Right lobe of liver (tissue), 6 donors: Measurements from ENCODE around the gene LDHAL6A. TPM values are rescaled to one million over a fixed set of nuclear protein-coding genes. Genes with fewer than 3 reads are reported as not detected.

Experiments
- ATAC-seq, 4 donors: fragments of 200-7000 bp; cut with Tn5 transposase; one replicate each; pipeline ENCODE4 v1.9.1; 2020; ENCODE audit warnings: mild to moderate bottlenecking in 4 of 4, moderate library complexity in 4 of 4
- DNase-seq, 3 donors: peaks; one replicate each; pipeline ENCODE4 v3.0.0-alpha.2; 2020
- H3K27ac ChIP-seq, 3 donors: fragments of 200-600 bp; one replicate each; pipeline ENCODE4 v1.8.0; 2022
- H3K27me3 ChIP-seq, 2 donors: fragments of 200-600 bp; one replicate each; pipeline ENCODE4 v1.8.0; 2022
- H3K36me3 ChIP-seq, 4 donors: fragments of 200-600 bp; sonication (generic) in 1 of 4; one replicate each; pipeline versions ENCODE4 v1.5.1 to v1.8.0; 2017 to 2022; ENCODE audit warnings: control low read depth in 1 of 4
- H3K4me1 ChIP-seq, 4 donors: fragments of 200-600 bp; sonication (generic) in 1 of 4; one replicate each; pipeline versions ENCODE4 v1.5.1 to v1.8.0; 2017 to 2022; ENCODE audit warnings: control low read depth in 1 of 4
- H3K4me3 ChIP-seq, 3 donors: fragments of 200-600 bp; one replicate each; pipeline ENCODE4 v1.8.0; 2022
- H3K9me3 ChIP-seq, 4 donors: fragments of 200-600 bp; sonication (generic) in 1 of 4; one replicate each; pipeline versions ENCODE4 v1.5.1 to v1.8.0; 2017 to 2022; ENCODE audit warnings: control low read depth in 1 of 4
- POLR2A ChIP-seq: fragments of 450-650 bp; IDR thresholded peaks from one replicate; pipeline ENCODE4 v1.6.1; 2017; ENCODE audit warnings: antibody characterized with exemption, mild to moderate bottlenecking
- WGBS: methylation state at CpG from one replicate; pipeline ENCODE4 v1.1.6; 2018; ENCODE audit warnings: low coverage, low lambda C conversion rate; ENCODE audit not compliant: insufficient coverage; ENCODE audit errors: missing lambda C conversion rate; 5-methylcytosine and 5-hydroxymethylcytosine counted together
- intact Hi-C, 2 donors: fragments of 100-400 bp; cut with DNase I; formaldehyde crosslinking; loops; one replicate each; pipeline versions ENCODE4 v1.11.2 to v1.14.1; 2022
- total RNA-seq, 6 experiments: library from RNA; depleted of rRNA in 2 of 6; stranded (reverse); fragments of >200 nt in 2 of 6; fragmentation: NEBNext Ultra II Directional in 3 of 6; extraction: Animal tissue kit (Norgen Biotek cat#: 25700) in 3 of 6; gene quantifications; one replicate each; pipeline versions ENCODE4 v1.1.0 to v1.2.4, GENCODE V29; 2016 to 2023
- TF ChIP-seq, protein P1 (sequence below), 4 donors: fragments of 200-600 bp in 3 of 4; fragments of 450-650 bp in 1 of 4; IDR thresholded peaks; one replicate each; pipeline versions ENCODE4 v1.5.1 to v1.8.0; 2016 to 2022; ENCODE audit warnings: antibody characterized with exemption in 4 of 4, mild to moderate bottlenecking in 2 of 4
- donor health status: DM: no; HTN: yes; CAD: no.
- donor health status: DM: no; HTN: no; CAD: no.
- donor health status: DM: no; HTN: no; CAD: no.
- donor health status: DM: no; HTN: yes; CAD: no.
- donor health status: DM: no; HTN: yes; CAD: no.

Gene LDHAL6A
- total RNA-seq, 6 experiments from 2014 or later, result not detected

DNA sequence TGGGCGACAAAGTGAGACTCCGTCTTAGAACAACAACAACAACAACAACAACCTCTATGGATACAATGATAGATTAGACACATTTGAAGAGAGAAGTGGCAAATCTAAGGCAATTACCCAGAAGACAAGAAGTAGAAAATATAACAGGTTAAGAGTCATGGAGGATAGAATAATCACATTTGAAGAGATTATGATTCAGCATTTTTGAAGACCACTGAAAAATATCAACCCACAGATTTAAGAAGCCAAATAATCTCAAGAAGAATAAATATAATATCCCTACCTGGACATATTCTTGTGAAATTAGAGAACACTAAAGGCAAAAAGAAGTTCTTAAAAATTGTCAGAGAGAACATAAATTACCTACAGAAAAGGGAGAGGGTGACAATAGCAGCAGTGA is 35.6 kb upstream of the LDHAL6A start:
- Histone ChIP-seq H3K27ac (no peak overlapping the region), H3K36me3 (no peaks in the 10 kb centered on the region), H3K9me3 (no peaks in the 10 kb centered on the region), H3K4me1 (no peaks in the 10 kb centered on the region), H3K27me3 (no peaks in the 10 kb centered on the region), H3K4me3 (no peak overlapping the region)
- DNase-seq (no peak), ATAC-seq (no peak)
- intact Hi-C loops, result no loop called here
- 83% methylated on average over 2 of the region's 2 CpGs for WGBS
- TF ChIP-seq POLR2A, result no peak
- TF ChIP-seq, protein P1, sequence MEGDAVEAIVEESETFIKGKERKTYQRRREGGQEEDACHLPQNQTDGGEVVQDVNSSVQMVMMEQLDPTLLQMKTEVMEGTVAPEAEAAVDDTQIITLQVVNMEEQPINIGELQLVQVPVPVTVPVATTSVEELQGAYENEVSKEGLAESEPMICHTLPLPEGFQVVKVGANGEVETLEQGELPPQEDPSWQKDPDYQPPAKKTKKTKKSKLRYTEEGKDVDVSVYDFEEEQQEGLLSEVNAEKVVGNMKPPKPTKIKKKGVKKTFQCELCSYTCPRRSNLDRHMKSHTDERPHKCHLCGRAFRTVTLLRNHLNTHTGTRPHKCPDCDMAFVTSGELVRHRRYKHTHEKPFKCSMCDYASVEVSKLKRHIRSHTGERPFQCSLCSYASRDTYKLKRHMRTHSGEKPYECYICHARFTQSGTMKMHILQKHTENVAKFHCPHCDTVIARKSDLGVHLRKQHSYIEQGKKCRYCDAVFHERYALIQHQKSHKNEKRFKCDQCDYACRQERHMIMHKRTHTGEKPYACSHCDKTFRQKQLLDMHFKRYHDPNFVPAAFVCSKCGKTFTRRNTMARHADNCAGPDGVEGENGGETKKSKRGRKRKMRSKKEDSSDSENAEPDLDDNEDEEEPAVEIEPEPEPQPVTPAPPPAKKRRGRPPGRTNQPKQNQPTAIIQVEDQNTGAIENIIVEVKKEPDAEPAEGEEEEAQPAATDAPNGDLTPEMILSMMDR (IDR thresholded peaks at IDR 0.05), result no peak

DNA sequence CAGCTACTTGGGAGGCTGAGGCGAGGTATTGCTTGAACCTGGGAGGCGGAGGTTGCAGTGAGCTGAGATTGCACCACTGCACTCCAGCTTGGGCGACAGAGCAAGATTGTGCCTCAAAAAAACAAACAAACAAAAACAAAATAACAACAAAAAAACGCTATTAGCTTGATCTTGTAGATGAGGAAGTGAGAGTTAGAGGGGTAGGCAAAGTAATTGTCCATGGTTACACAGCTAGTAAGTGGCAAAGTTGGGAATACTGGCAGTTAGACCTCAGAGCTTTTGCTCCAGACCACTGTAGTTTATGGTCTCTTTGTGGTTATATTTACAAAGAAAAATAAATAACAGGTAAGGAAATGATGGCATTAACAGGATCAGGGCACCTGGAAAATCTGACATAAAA is 28.4 kb upstream of the LDHAL6A start:
- Histone ChIP-seq H3K4me1 (no peaks in the 10 kb centered on the region), H3K27me3 (no peaks in the 10 kb centered on the region), H3K27ac (no peak overlapping the region), H3K4me3 (no peak overlapping the region), H3K36me3 (no peaks in the 10 kb centered on the region), H3K9me3 (no peaks in the 10 kb centered on the region)
- DNase-seq (no peak), ATAC-seq (no peak)
- intact Hi-C loops, result no loop called here
- TF ChIP-seq POLR2A, result no peak
- TF ChIP-seq, protein P1 (IDR thresholded peaks at IDR 0.05), result no peak
- 64% methylated on average over 4 of the region's 4 CpGs for WGBS

DNA sequence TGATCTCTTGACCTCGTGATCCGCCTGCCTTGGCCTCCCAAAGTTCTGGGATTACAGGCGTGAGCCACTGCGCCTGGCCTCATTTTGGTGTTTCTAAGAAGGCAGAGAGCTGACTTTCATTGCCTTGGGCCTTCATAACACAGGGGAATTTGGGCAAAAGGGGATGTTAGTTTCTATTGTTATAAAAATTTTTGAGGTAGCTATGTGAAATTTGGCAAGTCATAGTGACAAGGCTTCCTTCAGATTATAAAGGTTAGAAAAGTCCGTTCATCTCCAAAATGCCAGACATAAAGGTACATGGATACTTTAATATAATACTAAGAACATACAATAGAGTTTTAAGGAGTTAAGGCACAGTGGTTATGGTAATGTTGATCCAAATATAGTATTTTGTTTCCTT is 26.3 kb upstream of the LDHAL6A start:
- Histone ChIP-seq H3K27me3 (no peaks in the 10 kb centered on the region), H3K9me3 (no peaks in the 10 kb centered on the region), H3K27ac (no peak overlapping the region), H3K36me3 (no peaks in the 10 kb centered on the region), H3K4me3 (no peak overlapping the region), H3K4me1 (no peaks in the 10 kb centered on the region)
- TF ChIP-seq POLR2A, result no peak
- TF ChIP-seq, protein P1 (IDR thresholded peaks at IDR 0.05), result no peak
- DNase-seq (no peak), ATAC-seq (no peak)
- 67% methylated on average over 3 of the region's 5 CpGs for WGBS
- intact Hi-C loops, result no loop called here

DNA sequence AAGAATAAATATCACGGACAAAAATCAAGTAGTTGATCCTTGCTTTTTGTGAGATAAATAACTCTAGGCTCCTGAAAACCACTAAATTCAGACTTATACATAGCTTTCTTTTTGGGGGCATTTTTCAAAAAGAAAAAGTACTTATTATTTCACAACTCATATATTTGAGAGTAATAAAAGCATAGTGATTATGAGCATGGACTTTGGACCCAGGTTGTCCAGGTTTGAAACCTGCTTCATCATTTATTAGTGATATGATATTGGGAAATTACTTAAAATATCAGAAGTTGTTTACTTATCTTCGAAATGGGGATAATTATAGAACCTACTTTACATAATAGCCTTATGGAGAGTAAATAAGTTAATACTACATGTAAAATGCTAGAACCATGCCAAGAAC is 17.0 kb upstream of the LDHAL6A start:
- 61% methylated on average over 2 of the region's 2 CpGs for WGBS
- no peak overlapping the region for H3K27ac ChIP-seq
- DNase-seq (no peak), ATAC-seq (no peak)
- TF ChIP-seq, protein P1 (IDR thresholded peaks at IDR 0.05), result no peak
- no peak for TF ChIP-seq POLR2A
- no peaks in the 10 kb centered on the region for H3K9me3 ChIP-seq
- H3K36me3 ChIP-seq, result no peaks in the 10 kb centered on the region
- no peak overlapping the region for H3K4me3 ChIP-seq
- H3K4me1 ChIP-seq, result no peaks in the 10 kb centered on the region
- intact Hi-C loops, result no loop called here
- no peaks in the 10 kb centered on the region for H3K27me3 ChIP-seq

DNA sequence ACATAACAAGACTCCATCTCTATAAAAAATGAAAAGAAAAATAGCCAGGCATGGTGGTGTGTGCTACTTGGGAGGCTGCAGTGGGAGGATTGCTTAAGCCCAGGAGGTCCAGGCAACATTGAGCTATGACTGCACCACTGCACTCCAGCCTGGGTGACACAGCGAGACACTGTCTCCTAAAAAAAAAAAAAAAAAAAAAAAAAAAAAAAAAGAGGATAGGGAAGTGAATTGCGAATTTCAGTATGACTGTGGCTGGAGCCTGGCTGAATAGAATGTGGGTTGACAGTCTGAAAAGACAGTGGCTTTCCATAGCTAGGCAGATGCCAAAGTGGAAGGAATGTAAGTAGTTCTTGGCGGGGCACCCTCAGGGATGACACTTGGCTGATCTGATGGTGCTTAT is 6.4 kb upstream of the LDHAL6A start:
- Histone ChIP-seq H3K27ac (no peak overlapping the region), H3K4me1 (no peaks in the 10 kb centered on the region), H3K36me3 (no peaks in the 10 kb centered on the region), H3K27me3 (no peaks in the 10 kb centered on the region), H3K4me3 (no peak overlapping the region), H3K9me3 (no peaks in the 10 kb centered on the region)
- no peak for DNase-seq
- WGBS, result 83% methylated on average over 3 of the region's 3 CpGs
- ATAC-seq, result no peak
- no peak for TF ChIP-seq POLR2A
- TF ChIP-seq, protein P1 (IDR thresholded peaks at IDR 0.05), result no peak
- intact Hi-C loops, result no loop called here
